K562 (cell line): Measurements from ENCODE around the gene NBPF3. TPM values are rescaled to one million over a fixed set of nuclear protein-coding genes. Genes with fewer than 3 reads are reported as not detected.
A peak's percentile ranks its signal among the peaks of the same experiment; 100 is the strongest.

ENCODE experiments used
- BRD4 ChIP-seq: fragments of 200-600 bp; sonication (generic); IDR thresholded peaks from 2 replicates; pipeline ENCODE4 v1.6.1; 2017; ENCODE audit warnings: inconsistent platforms
- CTBP1 ChIP-seq: fragments of 450-650 bp; IDR thresholded peaks from 2 replicates; pipeline ENCODE4 v1.6.1; 2016; ENCODE audit warnings: borderline replicate concordance
- ELF2 ChIP-seq: fragments of 250-450 bp; sonication (Bioruptor Pico); IDR thresholded peaks from 2 replicates; pipeline ENCODE4 v1.5.0; 2021; ENCODE audit warnings: mild to moderate bottlenecking
- MLX ChIP-seq, 2 experiments: fragments of 450-650 bp in 1 of 2; sonication (generic) in 1 of 2; formaldehyde crosslinking; conservative IDR thresholded peaks; 2 replicates each; pipeline versions ENCODE4 v1.4.0 to v1.8.1; 2020 to 2022; ENCODE audit warnings: mild to moderate bottlenecking in 1 of 2, missing genetic modification reagents in 1 of 2
- NFE2 ChIP-seq: IDR thresholded peaks from 2 replicates; pipeline ENCODE4 v1.6.1; 2014; ENCODE audit warnings: antibody characterized with exemption, low read depth
- THRB ChIP-seq: fragments of 450-650 bp; formaldehyde crosslinking; conservative IDR thresholded peaks from 2 replicates; pipeline ENCODE4 v1.4.0; 2022; ENCODE audit warnings: mild to moderate bottlenecking, missing genetic modification characterization
- ZNF12 ChIP-seq: sonication (generic); formaldehyde crosslinking; IDR thresholded peaks from 2 replicates; pipeline ENCODE4 v1.4.0; 2020; ENCODE audit warnings: mild to moderate bottlenecking, missing genetic modification reagents
- ZNF449 ChIP-seq: fragments of 250-450 bp; sonication (Bioruptor Pico); IDR thresholded peaks from 2 replicates; pipeline ENCODE4 v1.8.0; 2022; ENCODE audit warnings: moderate library complexity, mild to moderate bottlenecking, inconsistent platforms
- polyA plus RNA-seq, 8 experiments: library from polyadenylated mRNA; depleted of rRNA in 4 of 8; stranded (reverse) in 5 of 8; unstranded in 3 of 8; fragments of >200 nt; fragmentation: Nextera tagmentation in 2 of 8; fragmentation: Illumina TruSeq in 1 of 8; extraction: Ambion mirVana in 2 of 8; extraction: Trizol in 1 of 8; gene quantifications; 2 replicates each; pipeline versions ENCODE4 v1.2.1 to v1.2.3, GENCODE V29; 2011 to 2014; ENCODE audit warnings: inconsistent platforms in 1 of 8, missing spikeins in 1 of 8
- total RNA-seq, 7 experiments: library from RNA; depleted of rRNA in 6 of 7; stranded (reverse); fragments of >200 nt in 6 of 7; fragmentation: Illumina TruSeq in 2 of 7; extraction: Trizol in 2 of 7; gene quantifications; 2 replicates each; pipeline versions ENCODE4 v1.2.1 to v1.2.3, GENCODE V29; 2011 to 2021; ENCODE audit warnings: low replicate concordance in 1 of 7
- TF ChIP-seq, protein P1 (sequence below): fragments of 450-650 bp; IDR thresholded peaks from 2 replicates; pipeline ENCODE4 v1.6.1; 2016; ENCODE audit warnings: low read depth
- TF ChIP-seq, protein P2 (sequence below): fragments of 250-450 bp; sonication (Bioruptor Pico); IDR thresholded peaks from 2 replicates; pipeline ENCODE4 v1.5.0; 2020; ENCODE audit warnings: mild to moderate bottlenecking, borderline replicate concordance

NBPF3 gene
- total and polyA plus RNA-seq, 9 of the 15 experiments (the other 6 are each of a cell fraction or from before 2014, with no cell fraction given): 1.5 to 7.3 (median 5.4) TPM

DNA sequence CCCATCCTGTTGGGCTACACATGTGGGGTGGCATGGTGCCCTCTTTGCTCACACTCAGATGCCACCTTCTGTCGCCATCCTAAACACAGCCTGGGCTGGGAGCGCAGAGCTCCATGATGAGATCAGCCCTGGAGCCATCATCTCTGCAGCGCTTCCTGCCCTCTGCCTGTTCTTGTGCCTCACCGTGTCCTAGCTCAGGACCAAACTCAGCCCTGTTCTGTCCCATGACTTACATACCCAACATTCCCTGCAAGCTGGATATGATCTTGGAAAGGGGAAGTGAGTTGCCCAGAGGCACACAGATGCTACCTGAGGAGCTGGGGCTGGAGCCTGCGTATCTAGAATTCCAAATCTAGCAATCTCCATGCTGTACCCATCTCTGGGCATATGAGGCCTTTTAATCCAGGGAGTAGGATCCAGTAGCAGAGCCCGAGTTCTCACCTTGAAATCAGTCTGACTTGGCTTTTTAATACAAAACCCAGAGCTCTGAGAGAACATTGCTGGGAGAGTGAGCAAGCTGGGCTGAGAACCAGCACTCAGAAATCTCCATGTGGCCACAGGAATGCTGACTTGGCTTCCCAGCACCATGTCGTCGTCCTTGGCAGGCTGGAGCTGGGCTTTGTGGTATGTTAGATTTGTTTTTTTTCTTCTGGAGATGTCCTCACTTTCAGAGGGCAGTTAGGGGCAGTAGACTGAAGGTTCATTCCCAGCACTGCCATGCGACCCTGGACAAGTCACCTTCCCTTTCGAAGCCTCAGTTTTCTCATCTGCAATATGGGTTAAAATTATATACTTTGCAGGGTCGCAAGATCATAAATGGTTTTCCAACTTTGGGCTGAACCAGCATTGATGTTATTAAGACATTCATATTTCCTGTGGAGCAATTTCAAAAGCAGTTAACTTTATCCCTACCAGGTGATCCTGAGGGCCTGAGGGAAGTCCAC is 71.9 kb downstream of the NBPF3 start (continued):
- TF ChIP-seq, protein P1, sequence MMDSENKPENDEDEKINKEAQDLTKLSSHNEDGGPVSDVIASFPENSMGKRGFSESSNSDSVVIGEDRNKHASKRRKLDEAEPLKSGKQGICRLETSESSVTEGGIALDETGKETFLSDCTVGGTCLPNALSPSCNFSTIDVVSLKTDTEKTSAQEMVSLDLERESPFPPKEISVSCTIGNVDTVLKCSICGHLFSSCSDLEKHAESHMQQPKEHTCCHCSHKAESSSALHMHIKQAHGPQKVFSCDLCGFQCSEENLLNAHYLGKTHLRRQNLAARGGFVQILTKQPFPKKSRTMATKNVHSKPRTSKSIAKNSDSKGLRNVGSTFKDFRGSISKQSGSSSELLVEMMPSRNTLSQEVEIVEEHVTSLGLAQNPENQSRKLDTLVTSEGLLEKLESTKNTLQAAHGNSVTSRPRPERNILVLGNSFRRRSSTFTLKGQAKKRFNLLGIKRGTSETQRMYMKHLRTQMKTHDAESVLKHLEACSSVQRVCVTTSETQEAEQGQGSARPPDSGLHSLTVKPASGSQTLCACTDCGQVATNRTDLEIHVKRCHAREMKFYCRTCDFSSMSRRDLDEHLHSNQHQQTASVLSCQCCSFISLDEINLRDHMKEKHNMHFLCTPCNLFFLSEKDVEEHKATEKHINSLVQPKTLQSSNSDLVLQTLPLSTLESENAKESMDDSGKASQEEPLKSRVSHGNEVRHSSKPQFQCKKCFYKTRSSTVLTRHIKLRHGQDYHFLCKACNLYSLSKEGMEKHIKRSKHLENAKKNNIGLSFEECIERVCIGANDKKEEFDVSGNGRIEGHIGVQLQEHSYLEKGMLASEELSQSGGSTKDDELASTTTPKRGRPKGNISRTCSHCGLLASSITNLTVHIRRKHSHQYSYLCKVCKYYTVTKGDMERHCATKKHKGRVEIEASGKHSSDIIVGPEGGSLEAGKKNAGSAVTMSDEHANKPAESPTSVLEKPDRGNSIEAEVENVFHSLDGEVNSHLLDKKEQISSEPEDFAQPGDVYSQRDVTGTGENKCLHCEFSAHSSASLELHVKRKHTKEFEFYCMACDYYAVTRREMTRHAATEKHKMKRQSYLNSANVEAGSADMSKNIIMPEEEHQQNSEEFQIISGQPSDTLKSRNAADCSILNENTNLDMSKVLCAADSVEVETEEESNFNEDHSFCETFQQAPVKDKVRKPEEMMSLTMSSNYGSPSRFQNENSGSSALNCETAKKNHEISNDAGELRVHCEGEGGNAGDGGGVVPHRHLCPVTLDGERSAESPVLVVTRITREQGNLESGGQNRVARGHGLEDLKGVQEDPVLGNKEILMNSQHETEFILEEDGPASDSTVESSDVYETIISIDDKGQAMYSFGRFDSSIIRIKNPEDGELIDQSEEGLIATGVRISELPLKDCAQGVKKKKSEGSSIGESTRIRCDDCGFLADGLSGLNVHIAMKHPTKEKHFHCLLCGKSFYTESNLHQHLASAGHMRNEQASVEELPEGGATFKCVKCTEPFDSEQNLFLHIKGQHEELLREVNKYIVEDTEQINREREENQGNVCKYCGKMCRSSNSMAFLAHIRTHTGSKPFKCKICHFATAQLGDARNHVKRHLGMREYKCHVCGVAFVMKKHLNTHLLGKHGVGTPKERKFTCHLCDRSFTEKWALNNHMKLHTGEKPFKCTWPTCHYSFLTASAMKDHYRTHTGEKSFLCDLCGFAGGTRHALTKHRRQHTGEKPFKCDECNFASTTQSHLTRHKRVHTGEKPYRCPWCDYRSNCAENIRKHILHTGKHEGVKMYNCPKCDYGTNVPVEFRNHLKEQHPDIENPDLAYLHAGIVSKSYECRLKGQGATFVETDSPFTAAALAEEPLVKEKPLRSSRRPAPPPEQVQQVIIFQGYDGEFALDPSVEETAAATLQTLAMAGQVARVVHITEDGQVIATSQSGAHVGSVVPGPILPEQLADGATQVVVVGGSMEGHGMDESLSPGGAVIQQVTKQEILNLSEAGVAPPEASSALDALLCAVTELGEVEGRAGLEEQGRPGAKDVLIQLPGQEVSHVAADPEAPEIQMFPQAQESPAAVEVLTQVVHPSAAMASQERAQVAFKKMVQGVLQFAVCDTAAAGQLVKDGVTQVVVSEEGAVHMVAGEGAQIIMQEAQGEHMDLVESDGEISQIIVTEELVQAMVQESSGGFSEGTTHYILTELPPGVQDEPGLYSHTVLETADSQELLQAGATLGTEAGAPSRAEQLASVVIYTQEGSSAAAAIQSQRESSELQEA: no peak
- TF ChIP-seq ZNF449 (CRISPR knock-in tag) (no peak), ZNF12 (CRISPR knock-in tag) (no peak), NFE2 (no peak), BRD4 (no peak), MLX (CRISPR knock-in tag; conservative IDR thresholded peaks at IDR 0.05) (no peak), THRB (CRISPR knock-in tag) (no peak), ELF2 (no peak), CTBP1 (peak; percentile 57; the same call in 1 of the 2 replicates)
- TF ChIP-seq, protein P2, sequence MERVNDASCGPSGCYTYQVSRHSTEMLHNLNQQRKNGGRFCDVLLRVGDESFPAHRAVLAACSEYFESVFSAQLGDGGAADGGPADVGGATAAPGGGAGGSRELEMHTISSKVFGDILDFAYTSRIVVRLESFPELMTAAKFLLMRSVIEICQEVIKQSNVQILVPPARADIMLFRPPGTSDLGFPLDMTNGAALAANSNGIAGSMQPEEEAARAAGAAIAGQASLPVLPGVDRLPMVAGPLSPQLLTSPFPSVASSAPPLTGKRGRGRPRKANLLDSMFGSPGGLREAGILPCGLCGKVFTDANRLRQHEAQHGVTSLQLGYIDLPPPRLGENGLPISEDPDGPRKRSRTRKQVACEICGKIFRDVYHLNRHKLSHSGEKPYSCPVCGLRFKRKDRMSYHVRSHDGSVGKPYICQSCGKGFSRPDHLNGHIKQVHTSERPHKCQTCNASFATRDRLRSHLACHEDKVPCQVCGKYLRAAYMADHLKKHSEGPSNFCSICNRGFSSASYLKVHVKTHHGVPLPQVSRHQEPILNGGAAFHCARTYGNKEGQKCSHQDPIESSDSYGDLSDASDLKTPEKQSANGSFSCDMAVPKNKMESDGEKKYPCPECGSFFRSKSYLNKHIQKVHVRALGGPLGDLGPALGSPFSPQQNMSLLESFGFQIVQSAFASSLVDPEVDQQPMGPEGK (CRISPR knock-in tag): no peak
